LNCaP clone FGC (cell line): ENCODE measurements around the gene POPDC3.

Experiments used
- DNase-seq: peaks from one replicate; pipeline ENCODE4 v3.0.0-alpha.2; 2011; ENCODE audit warnings: low read depth
- H3K4me3 ChIP-seq: 2 replicates; pipeline ENCODE4 v1.5.1; 2011; ENCODE audit warnings: mild to moderate bottlenecking, low read depth, low read length, control low read depth
- CTCF ChIP-seq: IDR thresholded peaks from 2 replicates; pipeline ENCODE4 v1.5.1; 2012; ENCODE audit warnings: mild to moderate bottlenecking; ENCODE audit not compliant: control insufficient read depth, insufficient read depth; ENCODE audit errors: extremely low read depth

POPDC3 gene

GRCh38 chr6:105209950-105210706, 30.3 kb upstream of the POPDC3 start:
- no peak for DNase-seq
- no peak for TF ChIP-seq CTCF

GRCh38 chr6:105207524-105208269, 27.9 kb upstream of the POPDC3 start:
- TF ChIP-seq CTCF = no peak
- no peak overlapping the region for H3K4me3 ChIP-seq
- no peak for DNase-seq

More at GRCh38 chr6:105209950-105210706, 30.3 kb upstream of the POPDC3 start:
- no peak overlapping the region for H3K4me3 ChIP-seq

GRCh38 chr6:105204768-105205167, 25.0 kb upstream of the POPDC3 start:
- TF ChIP-seq CTCF = no peak
- H3K4me3 ChIP-seq = no peak overlapping the region
- DNase-seq = no peak

GRCh38 chr6:105204331-105204730, 24.5 kb upstream of the POPDC3 start:
- DNase-seq = no peak
- H3K4me3 ChIP-seq = no peak overlapping the region
- no peak for TF ChIP-seq CTCF

- no peak for DNase-seq
- TF ChIP-seq CTCF = no peak
- H3K4me3 ChIP-seq = no peak overlapping the region
Measured at GRCh38 chr6:105202486-105202885, 22.7 kb upstream of the POPDC3 start.

- no peak for DNase-seq
- TF ChIP-seq CTCF = no peak
Measured at GRCh38 chr6:105200133-105200730, 20.4 kb upstream of the POPDC3 start.

More at GRCh38 chr6:105200133-105200730, 20.4 kb upstream of the POPDC3 start:
- no peak overlapping the region for H3K4me3 ChIP-seq
